Endodermal cell (in vitro differentiated cells): ENCODE data around the gene UNC80. TPM values are rescaled to one million over a fixed set of nuclear protein-coding genes. Genes with fewer than 3 reads are reported as not detected.

Experiments used
- DNase-seq: peaks from one replicate; pipeline ENCODE4 v3.0.0-alpha.2; 2017
- H3K27ac ChIP-seq: 2 replicates; pipeline ENCODE4 v1.5.1; 2013; ENCODE audit warnings: mild to moderate bottlenecking, low read depth, low read length, moderate library complexity
- H3K27me3 ChIP-seq: 2 replicates; pipeline ENCODE4 v1.6.1; 2013; ENCODE audit warnings: mild to moderate bottlenecking, low read length, moderate library complexity; ENCODE audit not compliant: insufficient read depth, control insufficient read depth, poor library complexity, severe bottlenecking
- H3K36me3 ChIP-seq: 2 replicates; pipeline ENCODE4 v1.7.0; 2013; ENCODE audit warnings: mild to moderate bottlenecking, low read length, moderate library complexity; ENCODE audit not compliant: control insufficient read depth, insufficient read depth
- H3K4me1 ChIP-seq: one replicate; pipeline ENCODE4 v1.7.0; 2013; ENCODE audit warnings: low read length; ENCODE audit not compliant: control insufficient read depth, insufficient read depth
- H3K4me3 ChIP-seq: 2 replicates; pipeline ENCODE4 v1.5.1; 2013; ENCODE audit warnings: mild to moderate bottlenecking, low read length, moderate library complexity
- H3K9ac ChIP-seq: 2 replicates; pipeline ENCODE4 v1.6.1; 2013; ENCODE audit warnings: mild to moderate bottlenecking, low read length, moderate library complexity; ENCODE audit not compliant: poor library complexity, severe bottlenecking; ENCODE audit errors: extremely low read depth
- H3K9me3 ChIP-seq: 2 replicates; pipeline ENCODE4 v1.6.1; 2013; ENCODE audit warnings: mild to moderate bottlenecking, low read length, moderate library complexity; ENCODE audit not compliant: control insufficient read depth
- H3K27ac Mint-ChIP-seq: 2 replicates; pipeline ENCODE4 v1.8.0; 2020; ENCODE audit warnings: mixed read lengths
- H3K27me3 Mint-ChIP-seq: 2 replicates; pipeline ENCODE4 v1.8.0; 2021; ENCODE audit warnings: mild to moderate bottlenecking, mixed read lengths; ENCODE audit not compliant: insufficient read depth
- H3K36me3 Mint-ChIP-seq: 2 replicates; pipeline ENCODE4 v1.8.0; 2020; ENCODE audit warnings: low read depth, mixed read lengths
- H3K4me1 Mint-ChIP-seq: 2 replicates; pipeline ENCODE4 v1.8.0; 2020; ENCODE audit warnings: mixed read lengths
- H3K4me3 Mint-ChIP-seq: 2 replicates; pipeline ENCODE4 v1.8.0; 2020; ENCODE audit warnings: mild to moderate bottlenecking, moderate library complexity, mixed read lengths
- H3K9me3 Mint-ChIP-seq: 2 replicates; pipeline ENCODE4 v1.8.0; 2020; ENCODE audit warnings: mild to moderate bottlenecking, mixed read lengths
- WGBS, 2 experiments: methylation state at CpG; one replicate each; pipeline versions ENCODE4 v1.1.5 to v1.1.7; 2013; ENCODE audit warnings: missing lambda C conversion rate in 2 of 2, mixed read lengths in 1 of 2; ENCODE audit not compliant: insufficient coverage in 1 of 2, insufficient read length in 1 of 2; 5-methylcytosine and 5-hydroxymethylcytosine counted together
- total RNA-seq, 2 donors: library from RNA; stranded (reverse); fragmentation: NEBNext Ultra II Directional in 1 of 2; extraction: Animal tissue kit (Norgen Biotek cat#: 25700) in 1 of 2; gene quantifications; 2 replicates in 1 of 2; 3 replicates in 1 of 2; pipeline ENCODE4 v1.2.1, GENCODE V29; 2021
- TF ChIP-seq, protein P1 (sequence below): fragments of 200-600 bp; sonication (generic); conservative IDR thresholded peaks from 2 replicates; pipeline ENCODE4 v1.5.0; 2021; ENCODE audit warnings: antibody characterized with exemption, mild to moderate bottlenecking

Gene UNC80
- total RNA-seq, 2 donors from 2014 or later = 0.15 to 0.55 TPM

DNA sequence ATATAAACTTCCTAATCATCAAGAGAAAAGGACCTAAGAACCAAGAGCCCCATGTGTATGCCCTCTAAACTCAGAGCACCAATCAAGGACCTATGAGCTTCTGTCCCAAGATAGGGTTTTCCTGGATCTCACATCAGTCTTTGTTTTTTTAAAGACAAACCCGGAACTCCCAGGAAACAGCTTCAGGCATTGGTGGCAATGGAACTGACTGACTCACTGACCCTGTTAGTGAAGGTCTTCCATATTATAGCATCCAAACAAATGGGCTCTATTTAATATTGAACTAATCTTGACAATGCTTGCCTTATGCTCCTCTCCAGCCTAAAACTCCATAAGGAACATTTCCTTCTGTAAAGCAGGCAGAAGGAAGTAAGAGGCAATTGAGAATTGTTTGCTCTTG lies 167.3 kb downstream of the UNC80 start:
- no peaks in the 10 kb centered on the region for H3K27me3 ChIP-seq
- H3K9me3 ChIP-seq = no peaks in the 10 kb centered on the region
- Mint-ChIP-seq H3K9me3 (no peaks in the 10 kb centered on the region), H3K4me3 (no peak overlapping the region), H3K27ac (no peak overlapping the region), H3K27me3 (no peaks in the 10 kb centered on the region), H3K4me1 (no peaks in the 10 kb centered on the region), H3K36me3 (no peaks in the 10 kb centered on the region)
- H3K27ac ChIP-seq = no peak overlapping the region
- H3K4me1 ChIP-seq = no peaks in the 10 kb centered on the region
- H3K4me3 ChIP-seq = no peak overlapping the region
- 94% methylated on average over 1 of the region's 1 CpG; no CpG with 5 or more reads in 1 of the 2 experiments for WGBS, 2 experiments
- H3K9ac ChIP-seq = no peak overlapping the region
- TF ChIP-seq, protein P1, sequence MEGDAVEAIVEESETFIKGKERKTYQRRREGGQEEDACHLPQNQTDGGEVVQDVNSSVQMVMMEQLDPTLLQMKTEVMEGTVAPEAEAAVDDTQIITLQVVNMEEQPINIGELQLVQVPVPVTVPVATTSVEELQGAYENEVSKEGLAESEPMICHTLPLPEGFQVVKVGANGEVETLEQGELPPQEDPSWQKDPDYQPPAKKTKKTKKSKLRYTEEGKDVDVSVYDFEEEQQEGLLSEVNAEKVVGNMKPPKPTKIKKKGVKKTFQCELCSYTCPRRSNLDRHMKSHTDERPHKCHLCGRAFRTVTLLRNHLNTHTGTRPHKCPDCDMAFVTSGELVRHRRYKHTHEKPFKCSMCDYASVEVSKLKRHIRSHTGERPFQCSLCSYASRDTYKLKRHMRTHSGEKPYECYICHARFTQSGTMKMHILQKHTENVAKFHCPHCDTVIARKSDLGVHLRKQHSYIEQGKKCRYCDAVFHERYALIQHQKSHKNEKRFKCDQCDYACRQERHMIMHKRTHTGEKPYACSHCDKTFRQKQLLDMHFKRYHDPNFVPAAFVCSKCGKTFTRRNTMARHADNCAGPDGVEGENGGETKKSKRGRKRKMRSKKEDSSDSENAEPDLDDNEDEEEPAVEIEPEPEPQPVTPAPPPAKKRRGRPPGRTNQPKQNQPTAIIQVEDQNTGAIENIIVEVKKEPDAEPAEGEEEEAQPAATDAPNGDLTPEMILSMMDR = no peak
- no peak for DNase-seq
- H3K36me3 ChIP-seq = no peaks in the 10 kb centered on the region

DNA sequence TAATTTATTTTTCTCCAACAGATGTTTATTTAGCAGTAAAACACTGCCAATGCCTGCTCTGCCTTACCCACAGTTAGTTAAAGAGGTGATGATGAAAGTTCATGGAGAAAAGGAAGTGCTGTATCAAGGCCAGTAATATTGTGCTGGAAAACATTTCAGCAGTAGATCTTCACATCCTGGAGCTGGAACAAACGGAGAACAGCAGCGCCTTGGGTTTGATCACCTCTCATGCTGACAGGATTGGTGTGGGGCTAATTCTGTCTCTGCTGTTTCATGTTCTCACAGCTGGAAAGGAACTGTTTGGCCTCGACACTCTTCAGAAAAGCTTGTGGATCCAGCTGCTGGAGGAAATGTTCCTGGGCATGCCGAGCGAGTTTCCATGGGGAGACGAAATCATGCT lies 169.3 kb downstream of the UNC80 start:
- no peaks in the 10 kb centered on the region for H3K36me3 ChIP-seq
- 91 to 98% methylated on average over 6 of the region's 6 CpGs for WGBS, 2 experiments
- no peaks in the 10 kb centered on the region for H3K4me1 ChIP-seq
- H3K27me3 Mint-ChIP-seq = no peaks in the 10 kb centered on the region
- H3K4me3 Mint-ChIP-seq = no peak overlapping the region
- DNase-seq = no peak
- no peak overlapping the region for H3K27ac ChIP-seq
- no peaks in the 10 kb centered on the region for H3K36me3 Mint-ChIP-seq
- H3K27me3 ChIP-seq = no peaks in the 10 kb centered on the region
- H3K4me1 Mint-ChIP-seq = no peaks in the 10 kb centered on the region
- no peak overlapping the region for H3K4me3 ChIP-seq
- H3K9ac ChIP-seq = no peak overlapping the region
- no peaks in the 10 kb centered on the region for H3K9me3 ChIP-seq
- TF ChIP-seq, protein P1 = no peak
- no peak overlapping the region for H3K27ac Mint-ChIP-seq
- no peaks in the 10 kb centered on the region for H3K9me3 Mint-ChIP-seq

DNA sequence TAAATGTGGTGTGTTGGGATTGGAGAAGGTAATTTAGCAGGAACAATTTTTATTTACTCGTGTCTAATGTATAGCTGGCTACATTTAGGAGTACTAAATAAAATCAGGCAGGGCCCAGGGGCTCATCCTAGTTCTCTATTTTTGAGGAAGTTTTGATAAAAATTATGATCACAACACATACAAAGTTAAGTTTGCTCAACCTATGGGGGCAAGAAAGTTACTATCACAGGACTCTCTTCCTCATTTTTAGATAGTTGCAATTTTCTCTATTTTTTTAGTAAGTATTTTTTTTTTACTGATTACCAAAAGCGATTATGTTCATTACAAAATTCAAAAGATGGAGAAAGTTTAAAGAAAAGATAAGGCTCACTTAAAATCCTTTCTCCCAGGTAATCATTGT lies 170.8 kb downstream of the UNC80 start:
- Histone ChIP-seq H3K9me3 (no peaks in the 10 kb centered on the region), H3K4me3 (no peak overlapping the region), H3K4me1 (no peaks in the 10 kb centered on the region), H3K36me3 (no peaks in the 10 kb centered on the region), H3K9ac (no peak overlapping the region), H3K27me3 (no peaks in the 10 kb centered on the region), H3K27ac (no peak overlapping the region)
- H3K27ac Mint-ChIP-seq = no peak overlapping the region
- TF ChIP-seq, protein P1 = no peak
- no peak overlapping the region for H3K4me3 Mint-ChIP-seq
- H3K4me1 Mint-ChIP-seq = no peaks in the 10 kb centered on the region
- H3K36me3 Mint-ChIP-seq = no peaks in the 10 kb centered on the region
- DNase-seq = no peak
- WGBS, 2 experiments = 46% methylated on average over 1 of the region's 2 CpGs; no CpG with 5 or more reads in 1 of the 2 experiments
- H3K9me3 Mint-ChIP-seq = no peaks in the 10 kb centered on the region
- H3K27me3 Mint-ChIP-seq = no peaks in the 10 kb centered on the region
